K562 (cell line): Measurements from ENCODE around the gene TNPO2. TPM values are rescaled to one million over a fixed set of nuclear protein-coding genes. Genes with fewer than 3 reads are reported as not detected.
A peak's percentile ranks its signal among the peaks of the same experiment; 100 is the strongest.

Experiments used
- ETS1 ChIP-seq: conservative IDR thresholded peaks from 2 replicates; pipeline ENCODE4 v1.6.1; 2011; ENCODE audit warnings: low read depth, mild to moderate bottlenecking, low read length; ENCODE audit not compliant: control insufficient read depth
- FOXA3 ChIP-seq, 2 experiments: fragments of 450-650 bp in 1 of 2; sonication (generic) in 1 of 2; formaldehyde crosslinking; IDR thresholded peaks in 1 of 2; conservative IDR thresholded peaks in 1 of 2; 2 replicates each; pipeline versions ENCODE4 v1.4.0 to v1.8.0; 2020 to 2022; ENCODE audit warnings: mild to moderate bottlenecking in 2 of 2, missing genetic modification reagents in 1 of 2
- GATAD2A ChIP-seq: fragments of 450-650 bp; IDR thresholded peaks from 2 replicates; pipeline ENCODE4 v1.6.1; 2017
- GTF2B ChIP-seq: IDR thresholded peaks from 2 replicates; pipeline ENCODE4 v1.6.1; 2011; ENCODE audit not compliant: insufficient read length; ENCODE audit errors: extremely low read depth
- GTF2E2 ChIP-seq: fragments of 200-800 bp; sonication (Bioruptor generic); IDR thresholded peaks from 2 replicates; pipeline ENCODE4 v1.6.1; 2016; ENCODE audit warnings: missing genetic modification characterization, missing compliant biosample characterization
- PHF21A ChIP-seq: fragments of 450-650 bp; IDR thresholded peaks from 2 replicates; pipeline ENCODE4 v1.6.1; 2017; ENCODE audit warnings: low read depth, borderline replicate concordance
- POLR2H ChIP-seq: IDR thresholded peaks from 2 replicates; pipeline ENCODE4 v1.6.1; 2016; ENCODE audit warnings: missing genetic modification characterization, low read depth, mild to moderate bottlenecking, control low read depth, missing compliant biosample characterization, moderate library complexity
- RAD51 ChIP-seq: fragments of 450-650 bp; IDR thresholded peaks from 2 replicates; pipeline ENCODE4 v1.7.1; 2016; ENCODE audit warnings: low read depth, mild to moderate bottlenecking, borderline replicate concordance
- SUPT5H ChIP-seq: fragments of 450-650 bp; IDR thresholded peaks from 2 replicates; pipeline ENCODE4 v1.6.1; 2016
- ZC3H4 ChIP-seq: sonication (generic); formaldehyde crosslinking; IDR thresholded peaks from 2 replicates; pipeline ENCODE4 v1.9.0; 2021; ENCODE audit warnings: missing genetic modification reagents, borderline replicate concordance
- ZFP36 ChIP-seq: fragments of 150-350 bp; IDR thresholded peaks from 2 replicates; pipeline ENCODE4 v1.6.1; 2018; ENCODE audit warnings: low read length, low read depth; ENCODE audit not compliant: partially characterized antibody
- ZNF239 ChIP-seq: fragments of 250-450 bp; sonication (Bioruptor Pico); IDR thresholded peaks from 2 replicates; pipeline ENCODE4 v1.4.0; 2020; ENCODE audit warnings: mild to moderate bottlenecking
- ZNF407 ChIP-seq: fragments of 450-650 bp; IDR thresholded peaks from 2 replicates; pipeline ENCODE4 v1.6.1; 2016; ENCODE audit warnings: low read depth
- ZNF551 ChIP-seq: fragments of 250-450 bp; sonication (Bioruptor Pico); IDR thresholded peaks from 2 replicates; pipeline ENCODE4 v1.5.0; 2021; ENCODE audit warnings: mild to moderate bottlenecking, moderate library complexity
- ZNF589 ChIP-seq: fragments of 200-800 bp; sonication (Bioruptor generic); IDR thresholded peaks from 2 replicates; pipeline ENCODE4 v1.6.1; 2016; ENCODE audit warnings: low read depth, missing genetic modification characterization, missing compliant biosample characterization
- ZNF707 ChIP-seq: fragments of 250-450 bp; sonication (Bioruptor Pico); conservative IDR thresholded peaks from 2 replicates; pipeline ENCODE4 v1.8.0; 2022; ENCODE audit warnings: inconsistent platforms, mild to moderate bottlenecking, moderate library complexity
- polyA plus RNA-seq, 8 experiments: library from polyadenylated mRNA; depleted of rRNA in 4 of 8; stranded (reverse) in 5 of 8; unstranded in 3 of 8; fragments of >200 nt; fragmentation: Nextera tagmentation in 2 of 8; fragmentation: Illumina TruSeq in 1 of 8; extraction: Ambion mirVana in 2 of 8; extraction: Trizol in 1 of 8; gene quantifications; 2 replicates each; pipeline versions ENCODE4 v1.2.1 to v1.2.3, GENCODE V29; 2011 to 2014; ENCODE audit warnings: inconsistent platforms in 1 of 8, missing spikeins in 1 of 8
- total RNA-seq, 7 experiments: library from RNA; depleted of rRNA in 6 of 7; stranded (reverse); fragments of >200 nt in 6 of 7; fragmentation: Illumina TruSeq in 2 of 7; extraction: Trizol in 2 of 7; gene quantifications; 2 replicates each; pipeline versions ENCODE4 v1.2.1 to v1.2.3, GENCODE V29; 2011 to 2021; ENCODE audit warnings: low replicate concordance in 1 of 7

Gene TNPO2
- total and polyA plus RNA-seq, 9 of the 15 experiments (the other 6 are each of a cell fraction or from before 2014, with no cell fraction given), result 6.0 to 126 (median 53.8) TPM

GRCh38 chr19:12669270-12670158 lies 54.2 kb downstream of the TNPO2 start (continued):
- TF ChIP-seq ZNF707 (CRISPR knock-in tag) (no peak), FOXA3 (CRISPR knock-in tag; conservative IDR thresholded peaks at IDR 0.05 in 1 of 2, IDR thresholded peaks at IDR 0.05 in 1 of 2) (no peak), SUPT5H (peak; percentile 81), ZNF551 (CRISPR knock-in tag) (no peak), PHF21A (no peak), ZNF239 (peak; percentile 51; the same call in 1 of the 2 replicates), GTF2B (no peak), GATAD2A (no peak), POLR2H (peak; percentile 69; the same call in 1 of the 2 replicates), RAD51 (0 out of 2 replicates have a peak, but pooled peaks have one; percentile 38), ZNF407 (no peak; the same call in 1 of the 2 replicates), ZNF589 (CRISPR knock-in tag) (no peak), GTF2E2 (tag) (no peak; the same call in 1 of the 2 replicates), ZFP36 (no peak), ZC3H4 (CRISPR knock-in tag) (no peak), ETS1 (peak; percentile 66; the same call in 1 of the 2 replicates)
